Measurements from ENCODE around the gene PLCH2.

The PLCH2 gene

DNA sequence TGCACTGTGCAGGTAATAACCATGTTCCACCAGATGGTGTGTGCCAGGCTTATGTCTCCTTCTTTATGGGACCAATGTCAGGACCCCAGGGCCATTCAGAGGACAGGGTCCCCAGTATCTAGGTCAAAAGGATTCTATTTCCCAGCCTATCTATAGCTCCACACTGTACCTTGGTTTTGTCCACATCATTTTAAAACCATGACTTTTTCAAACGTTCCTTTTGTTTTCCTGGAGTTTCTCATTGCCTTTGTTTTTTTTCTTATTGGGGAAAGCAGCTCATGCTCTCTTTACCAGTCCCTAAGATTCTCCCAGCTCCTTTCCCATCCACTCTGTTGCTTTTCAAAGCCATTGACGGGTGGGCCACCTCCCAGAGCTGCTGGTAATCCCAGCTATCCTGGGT is 12.6 kb downstream of the PLCH2 start:
- TF ChIP-seq REST (IDR thresholded peaks at IDR 0.05; ENCODE audit: low read depth) (no peak), NFIC (IDR thresholded peaks at IDR 0.05) (no peak), CREB1 (IDR thresholded peaks at IDR 0.05; ENCODE audit: low read depth) (no peak), MAX (IDR thresholded peaks at IDR 0.05) (no peak), YY1 (IDR thresholded peaks at IDR 0.05; ENCODE audit: low read depth) (no peak), FOXM1 (IDR thresholded peaks at IDR 0.05; ENCODE audit: borderline replicate concordance, low read depth) (no peak), RAD21 (IDR thresholded peaks at IDR 0.05; ENCODE audit: low read depth) (no peak), USF1 (IDR thresholded peaks at IDR 0.05) (no peak), TEAD4 (IDR thresholded peaks at IDR 0.05) (no peak), EP300 (IDR thresholded peaks at IDR 0.05; ENCODE audit: borderline replicate concordance) (no peak), TCF12 (IDR thresholded peaks at IDR 0.05; ENCODE audit: low read depth) (no peak), CEBPB (IDR thresholded peaks at IDR 0.05) (no peak), TAF1 (IDR thresholded peaks at IDR 0.05; ENCODE audit: low read depth) (no peak), ZBTB7A (IDR thresholded peaks at IDR 0.05; ENCODE audit: low read depth) (no peak), EGR1 (IDR thresholded peaks at IDR 0.05) (no peak)

- TF ChIP-seq CREB1 (IDR thresholded peaks at IDR 0.05; ENCODE audit: low read depth) (no peak), FOXM1 (IDR thresholded peaks at IDR 0.05; ENCODE audit: borderline replicate concordance, low read depth) (no peak), TEAD4 (IDR thresholded peaks at IDR 0.05) (no peak), CEBPB (IDR thresholded peaks at IDR 0.05) (no peak), REST (IDR thresholded peaks at IDR 0.05; ENCODE audit: low read depth) (no peak), EP300 (IDR thresholded peaks at IDR 0.05; ENCODE audit: borderline replicate concordance) (no peak), USF1 (IDR thresholded peaks at IDR 0.05) (no peak), EGR1 (IDR thresholded peaks at IDR 0.05) (no peak), NFIC (IDR thresholded peaks at IDR 0.05) (no peak), MAX (IDR thresholded peaks at IDR 0.05) (no peak), TCF12 (IDR thresholded peaks at IDR 0.05; ENCODE audit: low read depth) (no peak)
Observed at GRCh38 chr1:2489615-2490014, 13.5 kb downstream of the PLCH2 start.

GRCh38 chr1:2492091-2492490 is 16.0 kb downstream of the PLCH2 start:
- TF ChIP-seq TCF12 (IDR thresholded peaks at IDR 0.05; ENCODE audit: low read depth) (no peak), EP300 (IDR thresholded peaks at IDR 0.05; ENCODE audit: borderline replicate concordance) (no peak), TAF1 (IDR thresholded peaks at IDR 0.05; ENCODE audit: low read depth) (no peak)

DNA sequence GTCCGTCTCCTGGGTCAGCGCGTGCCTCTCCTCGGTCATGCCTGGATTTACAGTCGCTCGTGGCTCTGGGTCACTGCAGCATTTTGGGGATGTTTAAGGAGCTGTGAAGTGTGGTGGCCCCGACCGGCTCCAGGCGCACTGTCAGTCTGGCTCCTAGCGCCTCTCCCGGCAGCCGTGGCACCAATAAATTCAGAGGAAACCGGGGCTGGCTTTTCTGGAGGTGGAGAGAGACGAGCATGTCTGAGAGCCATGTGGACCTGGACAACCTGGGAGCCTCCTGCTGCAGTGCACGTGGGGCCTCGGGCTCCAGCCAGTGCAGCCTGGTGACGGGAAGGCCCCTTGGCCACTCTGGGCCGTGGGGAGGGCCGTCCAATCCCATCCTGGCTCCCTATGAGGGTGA is 17.1 kb downstream of the PLCH2 start:
- TF ChIP-seq FOXM1 (IDR thresholded peaks at IDR 0.05; ENCODE audit: borderline replicate concordance, low read depth) (no peak), MAX (IDR thresholded peaks at IDR 0.05) (no peak), EGR1 (IDR thresholded peaks at IDR 0.05) (no peak), CREB1 (IDR thresholded peaks at IDR 0.05; ENCODE audit: low read depth) (no peak), TCF12 (IDR thresholded peaks at IDR 0.05; ENCODE audit: low read depth) (no peak), TEAD4 (IDR thresholded peaks at IDR 0.05) (no peak), ZBTB7A (IDR thresholded peaks at IDR 0.05; ENCODE audit: low read depth) (no peak), USF1 (IDR thresholded peaks at IDR 0.05) (no peak), YY1 (IDR thresholded peaks at IDR 0.05; ENCODE audit: low read depth) (no peak), RAD21 (IDR thresholded peaks at IDR 0.05; ENCODE audit: low read depth) (no peak), CEBPB (IDR thresholded peaks at IDR 0.05) (no peak), EP300 (IDR thresholded peaks at IDR 0.05; ENCODE audit: borderline replicate concordance) (no peak), TAF1 (IDR thresholded peaks at IDR 0.05; ENCODE audit: low read depth) (no peak), REST (IDR thresholded peaks at IDR 0.05; ENCODE audit: low read depth) (no peak), NFIC (IDR thresholded peaks at IDR 0.05) (no peak)
